DND-41 (cell line): ENCODE results near the gene CAPN1.

Source experiments
- CTCF ChIP-seq: IDR thresholded peaks from 2 replicates; pipeline ENCODE4 v1.5.1; 2012; ENCODE audit warnings: borderline replicate concordance, low read length, moderate library complexity, mild to moderate bottlenecking; ENCODE audit not compliant: poor library complexity, severe bottlenecking; ENCODE audit errors: extremely low read depth
- EZH2 ChIP-seq: IDR thresholded peaks from 3 replicates; pipeline ENCODE4 v1.6.1; 2012; ENCODE audit warnings: borderline replicate concordance, low read depth, mild to moderate bottlenecking, moderate library complexity, low read length, inconsistent platforms; ENCODE audit not compliant: severe bottlenecking

- TF ChIP-seq EZH2 (no peak), CTCF (no peak)
These were observed 38.1 kb downstream of the CAPN1 start for GRCh38 chr11:65219930-65220213.
